ENCODE results near the gene BID. TPM values are rescaled to one million over a fixed set of nuclear protein-coding genes. Genes with fewer than 3 reads are reported as not detected.

Gene BID
- total RNA-seq, 1 experiment from 2014 or later: 32.5 TPM

GRCh38 chr22:17787716-17788330 is 13.6 kb upstream of the BID start:
- peaks cover 10% of the 10 kb centered on the region for H3K4me1 Mint-ChIP-seq
- H3K27ac Mint-ChIP-seq: no peak overlapping the region
- no peak overlapping the region for H3K4me3 Mint-ChIP-seq
- H3K27me3 Mint-ChIP-seq (ENCODE audit: low read depth): no peaks in the 10 kb centered on the region
- no peaks in the 10 kb centered on the region for H3K9me3 Mint-ChIP-seq
- TF ChIP-seq MLX (CRISPR knock-in tag; IDR thresholded peaks at IDR 0.05): no peak
- no peak for TF ChIP-seq MYBL2 (CRISPR knock-in tag; IDR thresholded peaks at IDR 0.05)
- no peak for TF ChIP-seq JUN (CRISPR knock-in tag; IDR thresholded peaks at IDR 0.05)
- no peak for TF ChIP-seq ZNF425 (CRISPR knock-in tag; conservative IDR thresholded peaks at IDR 0.05)
- TF ChIP-seq E2F1 (CRISPR knock-in tag; IDR thresholded peaks at IDR 0.05): no peak
- no peak for TF ChIP-seq ZNF138 (CRISPR knock-in tag; conservative IDR thresholded peaks at IDR 0.05)
- TF ChIP-seq SOX15 (CRISPR knock-in tag; IDR thresholded peaks at IDR 0.05): no peak
- no peak for TF ChIP-seq E2F5 (CRISPR knock-in tag; IDR thresholded peaks at IDR 0.05)
- no peak for TF ChIP-seq FOXK1 (CRISPR knock-in tag; IDR thresholded peaks at IDR 0.05)
- TF ChIP-seq OVOL2 (CRISPR knock-in tag; IDR thresholded peaks at IDR 0.05; ENCODE audit: borderline replicate concordance): no peak
- TF ChIP-seq ZBTB43 (CRISPR knock-in tag; IDR thresholded peaks at IDR 0.05): no peak
- ChIA-PET POLR2A (interaction anchor here (0.6 to 1.3 kb wide), 2 partner anchors 15 to 66 kb away, joined by 3 to 4 read pairs; no protein-coding TSS in a partner anchor), CTCF (interaction anchor here (1.0 to 7.2 kb wide), 14 partner anchors 9 to 288 kb away, joined by 3 to 302 read pairs (median 4); partner anchors contain the start of gene BID)
- no peaks in the 10 kb centered on the region for H3K36me3 Mint-ChIP-seq
- ATAC-seq: no peak
- no peak for DNase-seq (ENCODE audit: low spot score)

GRCh38 chr22:17787241-17787640 is 13.0 kb upstream of the BID start:
- ChIA-PET CTCF (interaction anchor here (0.5 to 7.2 kb wide), 12 partner anchors 8 to 976 kb away, joined by 3 to 302 read pairs (median 14); partner anchors contain the start of genes BID and PEX26), POLR2A (interaction anchor here (0.6 to 1.3 kb wide), 2 partner anchors 14 to 65 kb away, joined by 3 to 4 read pairs; no protein-coding TSS in a partner anchor)
- Mint-ChIP-seq H3K4me3 (no peak overlapping the region), H3K27ac (no peak overlapping the region; the same call in 1 of the 2 replicates), H3K27me3 (ENCODE audit: low read depth) (no peaks in the 10 kb centered on the region), H3K4me1 (peaks cover 10% of the 10 kb centered on the region), H3K9me3 (no peaks in the 10 kb centered on the region), H3K36me3 (no peaks in the 10 kb centered on the region)
- no peak for ATAC-seq
- no peak for DNase-seq (ENCODE audit: low spot score)
- TF ChIP-seq EMX1 (CRISPR knock-in tag; IDR thresholded peaks at IDR 0.05) (no peak), TP53 (CRISPR knock-in tag; IDR thresholded peaks at IDR 0.05) (no peak), PREB (CRISPR knock-in tag; IDR thresholded peaks at IDR 0.05; ENCODE audit: borderline replicate concordance) (no peak), ZNF121 (CRISPR knock-in tag; IDR thresholded peaks at IDR 0.05) (no peak), CBFB (CRISPR knock-in tag; IDR thresholded peaks at IDR 0.05; ENCODE audit: low read depth) (no peak), ZBTB21 (CRISPR knock-in tag; IDR thresholded peaks at IDR 0.05; ENCODE audit: borderline replicate concordance) (no peak), CREM (CRISPR knock-in tag; IDR thresholded peaks at IDR 0.05) (no peak), FOXJ3 (CRISPR knock-in tag; IDR thresholded peaks at IDR 0.05; ENCODE audit: borderline replicate concordance) (no peak), SP1 (CRISPR knock-in tag; conservative IDR thresholded peaks at IDR 0.05) (no peak)

Data from WTC11 (cell line).